Neural cell (in vitro differentiated cells): ENCODE measurements around the gene WDR4.

ENCODE experiments used
- CTCF ChIP-seq: fragments of 450-650 bp; IDR thresholded peaks from 2 replicates; pipeline ENCODE4 v1.5.1; 2014; ENCODE audit warnings: antibody characterized with exemption, mild to moderate bottlenecking, moderate library complexity; ENCODE audit not compliant: poor library complexity, severe bottlenecking
- EP300 ChIP-seq: fragments of 450-650 bp; conservative IDR thresholded peaks from 2 replicates; pipeline ENCODE4 v1.6.1; 2014; ENCODE audit warnings: antibody characterized with exemption, mild to moderate bottlenecking, moderate library complexity; ENCODE audit not compliant: poor library complexity, severe bottlenecking
- EZH2 ChIP-seq: fragments of 200-600, 300-800 bp; shearing (Covaris generic), sonication (generic); IDR thresholded peaks from 2 replicates; pipeline ENCODE4 v1.6.1; 2014; ENCODE audit warnings: antibody characterized with exemption, low read length, borderline replicate concordance, mild to moderate bottlenecking; ENCODE audit not compliant: insufficient read depth, poor library complexity, severe bottlenecking
- MXI1 ChIP-seq: fragments of 450-650 bp; conservative IDR thresholded peaks from 2 replicates; pipeline ENCODE4 v1.6.1; 2014; ENCODE audit warnings: antibody characterized with exemption, mild to moderate bottlenecking; ENCODE audit not compliant: poor library complexity, severe bottlenecking
- POLR2AphosphoS5 ChIP-seq: IDR thresholded peaks from 2 replicates; pipeline ENCODE4 v1.6.1; 2012
- RAD21 ChIP-seq: fragments of 450-650 bp; conservative IDR thresholded peaks from 2 replicates; pipeline ENCODE4 v1.6.1; 2014; ENCODE audit warnings: antibody characterized with exemption, mild to moderate bottlenecking, moderate library complexity
- REST ChIP-seq: IDR thresholded peaks from 2 replicates; pipeline ENCODE4 v1.6.1; 2012; ENCODE audit warnings: borderline replicate concordance
- TAF1 ChIP-seq: IDR thresholded peaks from 2 replicates; pipeline ENCODE4 v1.6.1; 2012; ENCODE audit warnings: low read depth

- TF ChIP-seq EZH2 (no peak), CTCF (no peak), POLR2AphosphoS5 (no peak), TAF1 (no peak), REST (no peak), EP300 (no peak), MXI1 (no peak), RAD21 (no peak)
Measured at GRCh38 chr21:42905195-42905594, 25.9 kb upstream of the WDR4 start.
